Stimulated activated CD4-positive, alpha-beta T cell treated with anti-CD3 and anti-CD28 coated beads, TNF-alpha, amount 100 ng/mL, for 24 hours (primary cell): ENCODE results near the gene WFDC5.
"Not testable (repeated sequence)": the region's sequence is repeated elsewhere in the genome, so short reads cannot be mapped to it uniquely, and the experiment has no call there.

Experiments used
- DNase-seq, 3 experiments: peaks; one replicate each; pipeline ENCODE4 v3.0.0-alpha.2; 2020; ENCODE audit warnings: low read depth in 3 of 3

WFDC5 gene, protein sequence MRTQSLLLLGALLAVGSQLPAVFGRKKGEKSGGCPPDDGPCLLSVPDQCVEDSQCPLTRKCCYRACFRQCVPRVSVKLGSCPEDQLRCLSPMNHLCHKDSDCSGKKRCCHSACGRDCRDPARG

DNA sequence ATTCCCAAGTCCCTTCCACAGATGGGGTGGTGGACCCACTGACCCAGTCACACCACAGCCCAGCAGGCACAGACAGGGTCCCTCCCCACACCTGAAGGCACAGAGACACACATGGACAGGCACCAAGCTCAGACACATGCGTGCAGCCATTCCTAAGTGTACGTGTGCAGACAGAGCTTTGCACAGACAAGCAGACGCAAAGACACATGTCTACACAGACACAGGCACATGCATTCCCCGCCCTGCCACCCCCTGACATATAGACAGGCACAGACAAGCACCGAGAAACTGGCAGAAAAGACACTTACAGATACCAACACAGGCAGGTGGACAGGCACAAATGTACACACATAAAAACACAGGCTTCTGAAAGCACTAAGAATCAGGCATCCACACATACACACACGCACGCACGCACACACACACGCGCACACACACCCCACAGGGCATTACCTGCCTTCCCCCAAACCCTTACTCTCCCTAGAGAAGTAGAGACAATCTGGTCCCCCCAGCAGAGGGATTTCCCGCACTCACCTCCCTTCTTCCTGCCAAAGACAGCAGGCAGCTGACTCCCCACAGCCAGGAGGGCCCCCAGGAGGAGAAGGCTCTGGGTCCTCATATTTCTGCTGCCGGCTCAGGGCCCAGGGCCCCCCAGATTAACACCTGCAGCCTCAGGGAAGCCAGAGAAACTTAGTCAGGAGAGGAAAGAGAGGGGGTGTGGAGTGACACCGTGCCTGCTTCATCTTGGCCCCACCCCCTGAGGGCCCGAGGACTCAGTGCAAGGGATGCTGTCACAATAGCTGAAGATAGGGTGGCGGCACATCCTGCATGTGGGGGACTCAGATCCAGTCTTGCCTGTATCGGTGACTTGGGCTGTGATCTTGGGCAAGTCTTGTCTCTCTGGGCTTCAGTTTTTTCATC, at the start of gene WFDC5:
Gene WFDC5, minus strand, starts transcription at position 710 of the 921 bp plus-strand sequence. Its CDS starts 91 bp downstream, at position 619.
- peak in 1 of 3 experiments; percentile 18 for DNase-seq

DNA sequence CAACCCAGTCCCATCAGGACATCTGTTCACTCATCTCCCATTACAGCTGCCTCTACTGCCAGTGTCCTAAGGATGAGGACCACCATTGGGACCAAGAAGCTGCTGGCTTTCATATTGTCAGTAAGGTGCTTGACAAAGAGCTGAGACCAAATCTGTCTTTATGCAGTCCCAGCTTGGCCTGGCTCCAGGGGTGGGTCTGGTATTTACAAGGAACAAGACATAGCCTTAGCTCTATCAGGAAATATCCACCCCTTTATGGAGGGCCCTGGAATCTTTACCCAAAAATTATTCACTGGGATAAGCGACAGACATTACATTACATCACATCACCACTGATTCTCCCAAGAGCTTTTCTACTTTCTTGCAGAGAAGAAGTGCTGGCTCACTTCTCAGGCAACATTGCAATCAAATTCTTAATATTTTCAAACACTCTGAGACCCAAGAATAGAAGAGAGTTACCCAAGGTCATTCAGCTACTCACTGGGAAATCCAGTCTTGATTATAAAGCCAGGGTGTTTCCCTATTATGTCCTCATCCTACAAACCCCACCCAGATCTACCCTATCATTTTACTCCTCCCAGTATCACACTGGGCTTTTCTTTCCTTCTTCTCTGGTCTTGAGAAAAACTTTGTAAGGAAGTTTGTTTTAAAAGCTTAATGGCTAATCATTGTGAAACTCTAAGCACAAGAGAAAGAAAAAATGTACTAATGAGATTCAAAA, 48.3 kb upstream of the WFDC5 start:
- no peak for DNase-seq

DNA sequence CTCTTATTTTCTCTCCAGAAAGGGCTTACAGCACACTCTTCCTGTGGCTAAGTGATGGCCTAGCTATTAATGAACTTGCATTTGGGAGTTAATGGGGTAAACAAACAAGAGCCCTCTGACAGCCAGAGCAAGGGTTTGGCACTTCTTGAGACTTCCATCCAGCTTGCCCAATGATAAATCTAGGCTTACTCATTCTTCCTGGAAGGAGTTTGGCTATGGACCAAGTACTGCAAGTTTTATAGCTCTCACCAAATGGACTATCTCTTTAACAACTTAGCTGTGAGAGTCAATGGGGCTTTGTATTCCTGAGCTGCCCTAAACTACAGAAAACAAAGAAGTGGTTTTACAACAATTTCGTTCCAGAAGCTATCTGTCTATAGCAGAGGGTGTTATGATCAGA, 43.0 kb upstream of the WFDC5 start:
- DNase-seq = no peak

DNA sequence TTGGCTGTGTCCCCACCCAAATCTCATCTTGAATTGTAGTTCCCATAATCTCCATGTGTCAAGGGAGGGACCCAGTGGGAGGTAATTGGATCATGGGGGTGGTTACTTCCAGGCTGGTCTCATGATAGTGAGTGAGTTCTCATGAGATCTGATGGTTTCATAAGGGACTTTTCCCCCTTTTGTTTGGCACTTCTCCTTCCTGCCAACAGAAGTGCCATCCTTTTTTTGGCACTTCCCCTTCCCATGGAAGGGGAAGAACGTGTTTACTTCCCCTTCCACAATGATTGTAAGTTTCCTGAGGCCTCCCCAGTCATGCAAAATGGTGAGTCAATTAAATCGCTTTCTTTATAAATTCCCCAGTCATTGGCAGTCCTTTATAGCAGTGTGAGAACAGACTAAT, 41.7 kb upstream of the WFDC5 start:
- DNase-seq = no peak

DNA sequence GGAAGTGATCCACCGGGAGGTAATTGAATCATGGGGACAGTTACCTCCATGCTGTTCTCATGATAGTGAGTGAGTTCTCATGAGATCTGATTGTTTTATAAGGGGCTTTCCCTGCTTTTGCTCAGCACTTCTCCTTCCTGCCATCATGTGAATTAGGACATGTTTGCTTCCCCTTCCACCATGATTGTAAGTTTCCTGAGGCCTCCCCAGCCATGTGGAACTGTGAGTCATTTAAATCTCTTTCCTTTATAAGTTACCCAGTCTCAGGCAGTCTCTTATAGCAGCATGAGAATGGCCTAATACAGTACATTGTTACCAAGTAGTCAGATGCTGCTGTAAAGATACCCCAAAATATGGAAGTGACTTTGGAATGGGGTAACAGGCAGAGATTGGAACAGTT, 39.8 kb upstream of the WFDC5 start:
- not testable (repeated sequence) for DNase-seq

DNA sequence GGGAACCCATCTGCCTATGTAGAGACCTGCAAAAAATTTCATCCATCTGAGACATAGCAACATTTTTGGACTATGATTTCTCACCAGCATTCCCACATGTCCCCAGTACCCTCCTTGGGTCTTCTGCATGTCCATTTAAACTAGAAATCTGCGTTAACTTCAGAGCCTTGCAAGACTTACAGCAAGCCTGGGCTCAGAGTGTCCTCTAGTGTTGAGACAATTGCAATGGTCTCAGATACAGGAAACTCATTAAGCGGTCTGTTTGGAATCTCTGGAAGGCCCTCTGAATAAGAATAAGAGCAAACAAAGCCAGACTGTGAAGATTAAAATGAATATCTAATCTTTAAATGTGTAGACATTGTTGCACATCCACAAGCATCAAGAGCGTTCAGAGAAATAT, 39.2 kb upstream of the WFDC5 start:
- DNase-seq = no peak

DNA sequence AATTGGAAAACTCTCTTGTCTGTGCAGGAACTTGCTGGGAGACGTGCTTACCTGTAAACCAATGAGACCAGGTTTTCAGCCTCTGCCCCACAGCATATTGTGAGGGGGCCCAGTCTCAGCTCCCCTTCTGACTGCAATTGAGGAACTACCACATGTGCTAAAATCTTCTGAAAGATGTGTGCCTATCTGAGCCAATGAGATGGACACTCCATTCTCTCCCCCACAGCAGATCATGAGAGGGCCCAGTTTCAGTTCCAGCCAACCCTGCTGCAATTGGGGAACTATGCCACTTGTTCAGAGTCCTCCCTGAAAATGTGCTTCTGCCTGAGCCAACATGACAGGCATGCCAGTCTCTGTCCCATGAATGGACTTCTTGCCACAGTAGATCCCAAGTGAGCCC, 38.8 kb upstream of the WFDC5 start:
- no peak for DNase-seq

DNA sequence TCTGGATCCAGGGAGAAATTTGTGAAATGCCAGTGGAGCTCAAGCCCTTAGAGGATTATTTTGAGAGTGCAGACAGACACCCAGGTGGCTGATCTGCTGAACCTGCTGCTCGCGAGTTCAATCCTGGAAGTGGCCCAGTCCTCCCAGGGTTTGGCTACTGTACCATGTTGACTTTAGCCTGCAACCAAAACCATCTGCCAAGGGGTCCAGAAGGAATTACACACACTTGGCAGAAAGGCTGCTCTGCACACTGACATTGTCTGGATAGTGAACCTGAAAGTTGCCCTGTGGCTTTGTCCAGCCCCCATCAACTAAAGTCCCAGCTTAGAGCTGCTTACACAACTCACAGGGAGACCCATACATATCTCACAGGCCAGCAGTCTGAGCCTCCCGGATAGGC, 38.2 kb upstream of the WFDC5 start:
- DNase-seq = no peak

DNA sequence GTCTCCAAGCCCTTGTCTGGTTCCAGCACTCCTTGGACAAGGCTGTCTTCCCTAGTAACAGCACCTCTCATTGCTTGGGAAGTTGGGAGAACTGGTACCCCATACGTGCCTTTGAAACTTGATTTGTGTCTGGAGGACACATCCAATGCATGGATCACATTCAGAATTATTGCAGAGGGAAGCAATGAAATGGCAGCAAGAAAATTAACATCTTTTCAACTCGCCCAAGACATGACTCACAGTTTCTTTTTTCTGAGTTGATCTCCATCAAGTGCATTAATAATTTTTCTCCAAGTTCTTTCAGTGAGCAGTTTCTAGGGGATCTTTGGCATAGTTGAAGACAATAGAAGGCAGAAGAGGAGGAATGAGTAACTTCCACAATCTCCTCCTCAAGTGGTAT, 37.4 kb upstream of the WFDC5 start:
- DNase-seq = no peak

DNA sequence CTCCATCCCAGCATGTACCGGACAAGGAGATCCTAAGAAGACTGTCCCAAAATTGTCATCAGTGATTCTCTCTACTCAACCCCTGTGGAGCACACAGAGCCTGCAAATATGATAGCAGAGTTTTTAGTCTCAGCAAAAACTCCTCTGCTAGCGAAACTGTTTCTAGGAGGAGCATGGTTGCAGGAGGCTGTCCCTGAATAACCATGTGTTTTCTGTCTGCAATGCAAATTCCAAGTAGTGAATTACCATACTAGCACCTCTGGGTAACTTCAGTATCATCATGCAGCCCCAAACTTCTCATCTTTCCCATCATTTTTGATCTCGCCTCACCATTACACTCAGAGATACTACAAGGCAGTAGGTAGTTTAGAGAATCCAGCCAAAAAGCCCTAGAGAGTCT, 34.1 kb upstream of the WFDC5 start:
- DNase-seq = no peak

DNA sequence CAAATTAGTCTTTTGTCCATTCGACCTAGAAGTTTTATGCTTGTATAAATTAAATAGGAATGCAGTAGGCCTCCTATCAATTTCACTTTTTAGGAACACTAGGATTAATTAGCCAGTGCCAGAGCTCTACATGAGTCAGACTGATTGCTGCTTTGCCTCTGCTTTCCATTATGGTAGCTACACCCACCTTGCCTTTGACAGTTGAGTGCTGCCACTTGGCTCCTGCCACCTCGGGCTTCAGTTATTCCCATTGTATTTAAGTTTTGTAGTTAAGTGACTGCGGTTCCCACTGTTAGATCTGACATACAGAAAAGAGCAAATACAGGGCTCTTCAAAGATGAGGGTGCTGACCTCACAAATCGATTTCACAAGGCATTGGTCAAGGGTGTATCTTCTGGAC, 25.9 kb upstream of the WFDC5 start:
- DNase-seq = no peak

DNA sequence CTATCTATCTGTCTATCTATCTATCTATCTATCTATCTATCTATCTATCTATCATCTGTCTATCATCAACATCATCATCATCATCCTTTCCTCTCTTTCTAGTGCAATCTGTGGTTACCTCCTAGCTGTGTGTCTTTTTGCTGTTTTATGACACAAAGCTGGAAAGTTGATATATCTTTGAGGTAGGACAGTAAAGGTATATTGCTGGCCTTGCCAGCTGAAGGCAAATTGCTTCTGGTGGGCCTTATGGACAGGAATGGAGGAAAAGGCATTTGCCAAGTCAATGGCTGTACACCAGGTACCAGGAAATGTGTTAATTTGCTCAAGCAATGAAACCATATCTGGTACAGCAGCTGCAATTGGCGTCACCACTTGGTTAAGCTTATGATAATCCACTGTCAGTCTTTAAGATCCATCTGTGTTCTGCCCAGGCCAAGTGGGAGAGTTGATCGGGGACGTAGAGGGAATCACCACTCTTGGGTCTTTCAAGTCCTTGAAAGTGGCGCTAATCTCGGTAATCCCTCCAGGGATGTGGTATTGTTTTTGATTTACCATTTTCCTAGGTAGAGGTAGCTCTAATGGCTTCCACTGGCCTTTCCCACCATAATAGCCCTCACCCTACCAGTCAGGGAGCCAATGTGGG, 24.9 kb upstream of the WFDC5 start:
- DNase-seq = not testable (repeated sequence)

DNA sequence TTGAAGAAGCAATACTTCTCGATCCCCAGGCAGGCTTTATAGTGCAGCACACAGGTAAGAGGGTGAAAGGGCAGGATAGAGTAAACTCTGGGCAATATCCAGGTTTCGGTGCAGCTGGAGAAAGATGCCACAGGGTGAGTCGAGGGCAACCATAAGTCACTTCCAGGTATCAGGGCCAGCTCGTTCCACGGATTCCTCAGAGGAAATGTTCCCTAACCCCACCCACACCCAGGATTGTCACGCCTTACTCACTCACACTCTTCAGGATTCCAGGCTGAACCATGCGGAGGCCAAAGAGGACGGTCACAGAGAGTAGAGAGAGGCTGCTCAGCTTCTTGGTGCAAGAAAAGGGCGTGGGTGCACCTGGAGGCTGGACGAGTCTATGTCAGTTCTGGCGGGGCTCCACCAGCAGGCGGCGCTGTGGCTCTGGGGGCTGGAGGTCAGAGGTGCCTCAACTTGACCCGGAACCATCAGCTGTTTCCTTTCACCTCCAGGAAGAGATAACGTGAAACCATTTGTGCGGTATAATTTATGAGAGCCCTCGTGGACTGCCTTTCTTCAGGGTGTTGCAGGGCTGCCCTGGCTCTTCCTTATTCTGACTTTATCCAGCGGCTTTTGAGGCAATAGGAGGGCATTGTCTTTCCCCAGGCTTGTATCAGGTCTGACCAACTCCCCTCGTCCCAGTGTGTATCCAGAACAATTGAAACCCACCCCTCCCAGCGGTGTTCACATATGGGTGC, 23.8 kb upstream of the WFDC5 start:
- peak; percentile 23 to 78 (median 27) for DNase-seq

DNA sequence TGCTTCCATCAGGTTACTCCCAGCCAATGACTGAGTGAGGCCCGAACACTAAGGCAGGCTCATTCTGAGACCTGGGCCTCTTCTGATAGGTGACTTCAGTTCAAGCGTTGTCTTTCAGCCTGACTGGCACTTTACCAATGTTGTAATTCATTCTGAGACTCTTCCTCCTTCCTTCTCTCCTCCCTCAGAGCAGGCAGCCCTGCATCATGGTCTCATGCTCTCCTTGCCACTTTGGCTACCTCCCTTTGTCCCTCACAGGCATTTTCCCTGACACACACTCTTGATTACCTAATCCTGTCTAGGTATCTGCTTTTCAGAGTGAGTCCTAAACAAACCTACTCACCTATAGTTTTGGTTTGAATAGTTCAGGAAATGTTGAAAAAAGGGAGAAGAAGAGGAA, 21.9 kb upstream of the WFDC5 start:
- DNase-seq = no peak

DNA sequence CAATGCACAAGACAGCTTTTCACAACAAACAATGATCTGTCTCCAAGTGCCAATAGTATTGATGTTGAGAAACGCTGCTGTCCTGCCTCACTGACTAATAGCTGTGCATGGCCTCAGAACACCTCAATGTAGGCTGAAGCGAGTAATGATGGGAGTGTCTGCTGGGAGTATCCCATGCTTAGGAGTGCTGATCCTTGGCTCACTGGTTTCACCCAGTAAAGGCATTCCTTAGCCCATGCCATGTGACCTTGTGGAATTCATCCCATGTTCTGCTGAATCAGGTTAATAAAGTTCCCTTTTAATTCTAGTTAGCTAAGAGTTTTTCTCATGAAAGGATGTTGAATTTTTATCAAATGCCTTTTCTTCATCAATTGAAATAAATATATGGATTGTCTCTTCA, 13.1 kb upstream of the WFDC5 start:
- DNase-seq = no peak

DNA sequence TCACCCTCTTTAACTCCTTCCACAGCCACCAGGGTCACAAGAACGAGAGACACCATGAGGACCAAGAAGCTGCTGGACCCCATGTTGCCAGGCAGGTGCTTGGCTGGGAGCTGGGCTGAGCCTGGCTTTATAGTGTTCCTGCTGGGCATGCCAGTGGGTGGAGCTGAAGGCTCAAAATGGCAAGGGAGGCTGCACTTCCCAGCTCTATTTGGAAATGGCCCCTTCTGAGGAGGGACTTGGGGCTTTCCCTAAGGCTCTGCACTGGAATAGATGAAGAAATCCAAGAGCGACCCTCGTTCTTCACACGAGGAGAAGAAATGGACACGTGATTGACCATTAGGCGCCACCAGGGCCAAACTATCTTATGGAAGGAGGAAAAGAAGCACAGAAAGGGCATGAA, 9.4 kb upstream of the WFDC5 start, which contains the start of gene WFDC12:
Gene WFDC12, minus strand, starts transcription at position 101 of the 400 bp plus-strand sequence. Its CDS starts 18 bp downstream, at position 83.
- DNase-seq = no peak

DNA sequence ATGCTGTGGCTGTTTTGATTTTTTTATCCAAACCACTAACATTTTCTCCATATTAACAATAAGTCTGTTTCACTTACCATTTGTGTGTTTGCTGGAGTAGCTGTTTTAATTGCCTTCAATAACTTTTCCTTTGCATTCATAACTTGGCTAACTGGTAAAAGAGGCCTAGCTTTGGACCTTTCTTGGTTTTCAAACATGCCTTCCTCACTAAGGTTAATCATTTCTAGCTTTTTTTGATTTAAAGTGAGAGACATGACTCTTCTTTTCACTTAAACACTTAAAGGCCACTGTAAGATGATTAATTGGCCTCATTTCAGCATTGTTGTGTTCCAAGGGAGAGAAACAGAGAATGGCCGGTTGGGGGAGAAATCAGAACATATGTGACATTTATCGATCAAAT, 6.4 kb upstream of the WFDC5 start:
- no peak for DNase-seq

DNA sequence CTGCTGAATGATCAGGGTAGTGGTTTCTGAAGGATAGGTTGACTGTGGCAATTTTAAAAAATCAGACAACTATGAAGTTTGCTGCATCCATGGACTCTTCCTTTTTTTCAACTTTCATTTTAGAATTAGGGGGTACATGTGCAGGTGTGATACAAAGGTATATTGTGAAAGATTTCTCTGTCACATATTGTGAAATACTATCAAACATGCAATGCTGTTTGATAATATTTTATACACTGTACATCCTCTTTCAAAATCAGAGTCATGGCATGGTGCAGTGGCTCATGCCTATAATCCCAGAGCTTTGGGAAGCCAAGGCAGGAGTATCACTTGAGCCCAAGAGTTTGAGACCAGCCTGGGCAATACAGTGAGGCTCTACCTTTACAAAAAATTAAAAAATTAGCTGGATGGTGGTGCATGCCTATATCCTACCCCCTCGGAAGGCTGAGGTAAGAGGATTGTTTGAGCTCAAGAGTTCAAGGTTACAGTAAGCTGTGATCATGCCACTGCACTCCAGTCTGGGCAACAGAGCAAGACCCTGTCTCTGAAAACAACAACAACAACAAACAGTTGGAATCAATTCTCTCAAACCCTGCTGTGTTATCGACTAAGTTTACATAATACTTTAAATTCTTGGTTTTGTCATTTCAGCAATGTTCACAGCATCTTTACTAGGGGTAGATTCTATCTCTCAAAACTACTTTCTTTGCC, 4.7 kb upstream of the WFDC5 start:
- no peak for DNase-seq

DNA sequence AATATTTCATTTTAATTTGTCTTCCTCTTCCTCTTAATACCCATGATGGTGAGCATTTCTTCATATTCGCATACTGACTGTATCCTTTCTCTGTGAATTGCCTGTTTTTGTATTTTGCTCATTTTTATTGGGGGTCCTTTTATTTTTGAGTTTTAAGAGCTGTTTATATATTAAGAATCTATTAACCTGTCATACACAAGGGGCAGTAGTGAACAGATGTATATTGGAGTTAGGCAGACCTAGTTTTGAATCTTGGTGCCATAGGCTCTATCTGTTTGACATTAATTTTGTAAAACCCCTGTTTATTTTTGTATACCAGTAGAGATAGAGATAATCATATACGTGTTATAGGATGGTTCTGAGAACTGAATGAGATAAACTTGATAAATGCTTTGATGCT, 3.1 kb upstream of the WFDC5 start:
- DNase-seq = no peak

DNA sequence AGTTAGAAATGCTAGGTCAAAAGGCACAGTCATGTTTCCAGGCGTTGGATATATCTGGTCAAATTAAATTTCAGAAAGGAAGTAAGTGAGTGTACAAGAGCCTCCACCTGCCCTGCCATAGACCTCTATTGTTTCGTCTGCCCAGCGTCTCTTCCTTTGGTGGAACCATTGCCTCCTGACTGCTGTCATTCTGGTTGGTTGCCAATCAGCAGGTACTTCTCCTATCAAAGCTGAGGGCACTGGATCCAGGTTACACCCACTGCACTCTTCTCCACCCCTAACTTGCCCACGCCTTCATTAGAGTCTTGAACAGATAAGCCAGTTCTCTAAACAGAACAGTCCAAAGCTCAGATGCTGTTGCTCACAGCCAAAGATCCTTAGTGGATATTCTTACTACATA, 2.6 kb upstream of the WFDC5 start:
- no peak for DNase-seq

DNA sequence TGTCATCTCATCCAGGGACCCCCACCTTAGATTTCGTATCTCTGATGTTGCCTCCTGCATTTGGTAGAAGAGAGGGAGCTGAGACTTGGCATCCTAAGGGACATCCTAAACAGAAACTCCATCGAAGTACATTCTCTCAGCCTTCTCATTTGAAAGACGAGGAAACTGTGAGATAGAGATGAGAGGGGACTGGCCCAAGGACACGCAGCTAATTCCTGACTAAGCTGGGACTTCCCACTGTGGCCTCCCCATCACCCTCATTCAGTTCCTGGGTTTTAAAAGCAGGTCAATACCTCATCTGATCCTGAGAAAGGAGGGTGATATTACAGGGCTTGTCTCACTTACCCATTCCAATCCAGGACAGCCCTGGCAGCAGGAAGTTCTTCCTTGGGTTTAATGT, 855 bp upstream of the WFDC5 start:
- DNase-seq = no peak
